Fibroblast of skin of right quadriceps (primary cell): ENCODE results near the gene ARIH2.

Source experiments
- DNase-seq: peaks from one replicate; pipeline ENCODE4 v3.0.0-alpha.2; 2013

The ARIH2 gene

DNA sequence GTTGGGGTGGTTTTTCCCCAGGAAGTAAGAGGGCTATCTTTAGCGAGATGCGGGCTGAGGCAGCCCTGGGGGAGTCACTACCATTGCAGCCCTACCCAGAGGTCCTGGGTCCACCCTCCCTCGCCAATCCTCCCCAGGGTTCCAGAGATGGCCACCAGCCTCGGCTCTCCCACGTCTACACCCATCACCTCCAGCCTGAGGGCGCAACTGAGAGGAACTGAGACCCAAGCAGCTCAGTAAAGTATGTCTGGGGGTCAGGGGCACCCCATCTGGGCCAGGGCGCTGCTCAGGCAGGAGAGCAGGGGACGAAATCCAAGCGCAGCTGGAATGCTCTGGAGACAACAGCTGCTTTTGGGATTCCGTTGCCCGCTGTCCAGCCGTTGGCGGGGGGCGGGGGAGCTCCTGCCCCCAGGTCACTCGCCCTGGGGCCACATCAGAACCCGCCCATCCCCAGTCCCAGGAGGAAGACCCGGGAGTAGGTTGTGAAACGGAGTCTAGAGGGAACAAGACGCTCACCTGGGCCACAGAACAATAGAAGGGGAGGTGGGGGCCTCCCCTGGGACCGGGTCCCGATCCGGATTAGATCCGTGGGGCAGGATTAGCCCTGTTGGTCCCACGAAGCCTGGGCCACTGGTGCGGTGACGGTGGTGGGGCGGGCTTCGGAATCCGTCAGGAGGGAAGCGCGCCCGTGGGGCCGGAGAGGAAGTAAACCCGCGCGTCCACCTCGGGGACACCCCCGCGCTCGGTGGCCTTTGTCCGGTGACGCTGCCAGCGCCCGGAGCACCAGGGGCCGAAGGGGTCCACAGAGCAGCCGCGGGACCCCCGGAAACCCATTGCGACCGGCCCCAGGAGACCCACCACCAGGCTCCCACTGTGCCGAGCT lies 101.9 kb downstream of the ARIH2 start:
- DNase-seq: no peak

DNA sequence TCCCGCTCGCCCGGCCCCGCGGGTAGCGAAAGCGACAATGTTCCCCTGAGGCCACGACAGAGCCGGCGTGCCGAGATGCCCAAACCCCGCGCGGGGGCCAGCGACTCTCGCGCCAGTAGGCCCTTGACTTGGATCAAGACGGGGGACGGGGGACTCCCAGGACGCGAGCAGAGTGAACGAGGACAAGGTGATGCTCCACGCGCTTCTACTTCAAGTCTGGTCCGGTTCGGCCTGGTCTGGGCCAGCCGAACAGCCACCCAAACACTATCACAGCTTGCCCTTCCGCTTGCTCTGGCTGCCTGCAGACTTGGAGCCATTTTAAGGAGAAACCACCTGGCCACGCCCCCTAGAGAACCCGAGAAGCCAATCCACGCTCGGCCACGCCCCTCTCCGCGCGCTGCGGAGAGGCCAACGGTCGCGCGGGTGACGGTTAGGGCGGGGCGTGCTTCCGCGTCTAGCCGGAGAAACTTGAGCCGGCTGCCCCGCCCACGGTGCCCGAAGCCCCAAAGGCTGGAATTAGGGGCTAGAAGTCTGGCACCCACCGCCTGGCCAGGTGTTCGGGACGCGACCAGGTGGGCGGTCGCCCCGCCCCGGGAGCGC lies 102.7 kb downstream of the ARIH2 start:
- peak; percentile 97 for DNase-seq

DNA sequence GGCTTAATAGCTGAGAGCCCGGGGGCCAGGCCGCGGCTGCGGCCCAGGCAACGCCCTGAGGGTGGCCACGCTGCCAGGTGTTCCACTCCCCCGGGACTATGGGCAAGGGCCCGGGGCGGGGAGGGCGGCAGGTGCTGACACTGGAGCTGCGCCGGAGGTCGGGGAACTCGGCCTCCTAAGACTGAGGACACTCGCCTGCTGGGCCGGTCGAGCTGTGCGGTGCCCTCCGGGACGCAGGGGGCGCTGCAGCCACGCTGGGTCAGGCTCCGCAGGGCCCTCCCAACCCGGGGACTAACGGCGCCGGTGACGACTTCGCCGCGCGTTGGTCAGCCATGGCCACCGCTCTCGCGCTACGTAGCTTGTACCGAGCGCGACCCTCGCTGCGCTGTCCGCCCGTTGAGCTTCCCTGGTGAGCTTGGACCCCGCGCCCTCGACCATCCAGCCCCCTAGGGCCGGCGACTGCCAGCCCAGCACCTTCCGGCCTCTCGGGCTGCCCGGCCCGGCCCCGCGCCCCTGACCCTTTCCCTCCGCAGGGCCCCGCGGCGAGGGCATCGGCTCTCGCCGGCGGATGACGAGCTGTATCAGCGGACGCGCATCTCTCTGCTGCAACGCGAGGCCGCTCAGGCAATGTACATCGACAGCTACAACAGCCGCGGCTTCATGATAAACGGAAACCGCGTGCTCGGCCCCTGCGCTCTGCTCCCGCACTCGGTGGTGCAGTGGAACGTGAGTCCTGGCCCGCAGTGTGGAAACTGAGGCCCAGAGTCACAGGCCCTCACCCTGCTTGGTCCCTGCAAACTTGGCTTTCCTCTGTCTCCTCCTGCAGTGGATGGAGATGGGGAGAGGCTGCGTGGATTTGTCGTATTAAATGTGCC lies 103.4 kb downstream of the ARIH2 start, which contains the start of gene NDUFAF3:
NDUFAF3 (plus strand) TSS at position 309 of the 875 bp plus-strand sequence; CDS start at position 333, 24 bp downstream.
- DNase-seq: peak; percentile 90

DNA sequence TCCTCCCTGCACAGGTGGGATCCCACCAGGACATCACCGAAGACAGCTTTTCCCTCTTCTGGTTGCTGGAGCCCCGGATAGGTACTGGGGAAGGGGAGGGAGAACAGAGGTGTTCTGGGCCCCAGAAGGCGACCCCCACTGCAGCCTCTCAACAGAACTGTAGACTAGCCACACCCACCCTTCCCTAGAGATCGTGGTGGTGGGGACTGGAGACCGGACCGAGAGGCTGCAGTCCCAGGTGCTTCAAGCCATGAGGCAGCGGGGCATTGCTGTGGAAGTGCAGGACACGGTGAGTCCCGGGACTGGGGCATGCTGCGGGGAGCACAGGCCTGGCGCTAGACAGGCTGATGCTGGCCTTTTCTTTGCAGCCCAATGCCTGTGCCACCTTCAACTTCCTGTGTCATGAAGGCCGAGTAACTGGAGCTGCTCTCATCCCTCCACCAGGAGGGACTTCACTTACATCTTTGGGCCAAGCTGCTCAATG lies 104.1 kb downstream of the ARIH2 start:
- DNase-seq: no peak

DNA sequence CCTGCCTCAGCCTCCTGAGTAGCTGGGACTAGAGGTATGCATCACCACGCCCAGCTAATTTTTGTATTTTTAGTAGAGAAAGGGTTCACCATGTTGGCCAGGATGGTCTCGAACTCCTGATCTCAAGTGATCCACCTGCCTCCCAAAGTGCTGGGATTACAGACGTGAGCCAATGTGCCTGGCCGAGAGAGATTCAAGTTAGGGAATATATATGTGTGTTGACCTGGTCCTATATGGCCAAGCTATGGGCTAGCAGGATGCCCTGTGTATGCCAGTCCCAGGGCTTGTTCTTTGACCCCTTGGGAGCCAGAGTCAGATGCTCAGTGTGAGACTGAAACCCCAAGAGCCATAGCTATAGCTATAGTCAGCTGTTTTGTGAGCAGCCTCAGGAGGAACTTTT lies 105.1 kb downstream of the ARIH2 start:
- no peak for DNase-seq

DNA sequence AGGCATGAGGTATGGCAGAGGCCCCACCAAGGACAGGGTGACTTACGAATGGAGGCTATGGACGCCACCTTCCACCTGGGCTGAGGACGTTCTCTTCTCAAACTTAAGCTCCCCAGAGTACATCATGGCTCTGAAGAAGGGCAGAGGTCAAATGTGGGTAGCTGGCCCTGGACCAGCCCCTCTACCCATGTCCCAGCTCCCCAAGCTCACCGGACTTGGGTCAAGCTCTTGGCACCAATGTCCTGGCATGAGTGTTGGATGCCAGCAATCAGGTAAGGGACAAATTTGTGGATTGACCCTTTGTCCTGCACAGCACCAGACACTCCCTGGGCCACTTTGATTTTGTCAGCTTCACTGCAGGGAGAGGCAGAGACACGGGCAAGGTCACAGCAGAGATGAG lies 105.8 kb downstream of the ARIH2 start:
- no peak for DNase-seq

DNA sequence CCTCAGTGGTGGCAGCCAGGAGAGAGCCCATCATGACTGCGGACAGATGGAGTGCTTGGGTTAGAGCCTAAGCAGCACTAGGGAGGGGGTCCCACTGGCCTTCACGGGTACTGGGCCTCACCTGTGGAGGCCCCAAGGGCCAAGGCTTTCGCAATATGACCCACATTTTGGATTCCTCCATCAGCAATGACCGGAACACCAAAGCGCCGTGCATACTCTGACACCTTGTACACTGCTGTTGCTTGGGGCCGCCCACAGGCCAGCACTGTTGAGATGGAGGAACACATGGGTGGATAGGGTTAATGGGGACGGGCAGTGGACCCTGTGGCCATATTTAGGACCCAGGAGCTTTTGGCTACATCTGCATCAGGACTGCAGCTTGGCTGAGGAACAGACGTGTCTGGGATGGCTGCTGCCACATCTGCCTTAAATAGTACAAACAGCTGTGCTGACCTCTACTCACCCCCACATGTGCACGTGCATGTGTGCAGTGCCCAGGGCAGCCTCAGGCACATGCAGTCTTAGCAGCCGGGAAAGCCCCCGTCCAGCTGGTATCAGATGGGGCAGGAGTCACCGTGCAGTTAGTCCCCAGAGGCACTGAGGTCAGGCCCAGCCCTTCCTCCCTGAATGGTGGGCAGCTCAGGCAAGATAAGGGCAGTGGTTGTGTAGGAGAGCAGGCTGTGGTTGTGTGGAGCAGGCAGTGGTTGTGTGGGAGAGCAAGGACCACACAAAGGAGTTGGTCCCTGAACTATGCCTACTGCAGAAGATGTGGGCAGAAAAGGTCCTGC lies 106.6 kb downstream of the ARIH2 start:
- no peak for DNase-seq

DNA sequence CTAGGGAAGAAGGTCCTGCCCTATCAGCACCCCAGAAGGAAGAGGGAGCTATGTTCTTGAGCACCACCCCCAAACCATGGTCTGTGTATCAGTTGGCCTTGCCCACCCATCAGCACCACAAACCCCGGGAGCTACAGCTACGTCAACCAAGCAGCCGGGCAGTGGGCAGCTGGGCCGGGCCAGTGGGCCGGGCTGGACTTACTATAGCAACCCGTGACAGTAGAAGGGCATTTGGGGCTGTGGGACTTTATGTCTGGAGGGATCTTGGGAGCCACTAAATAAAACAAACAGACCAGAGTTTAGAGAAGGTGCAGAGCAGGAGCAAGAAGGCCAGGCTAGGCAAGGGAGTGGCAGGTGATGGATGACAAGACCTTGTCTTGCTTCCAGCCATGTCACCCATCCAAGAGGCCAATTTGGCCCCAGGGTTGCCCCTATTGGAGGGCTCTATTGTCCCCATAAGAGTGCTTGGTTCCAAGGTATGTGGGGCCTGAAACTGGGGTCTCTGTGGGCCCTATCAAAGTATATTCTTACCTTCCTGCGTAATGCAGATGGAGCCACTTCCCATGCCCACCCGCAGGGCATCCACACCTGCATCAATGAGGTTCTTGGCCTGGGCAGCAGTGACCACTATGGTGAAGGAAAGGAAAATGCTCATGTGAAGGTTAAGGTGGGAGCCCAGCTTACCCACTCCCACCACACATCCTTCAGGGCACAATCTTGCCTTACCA lies 107.3 kb downstream of the ARIH2 start:
- DNase-seq: no peak

DNA sequence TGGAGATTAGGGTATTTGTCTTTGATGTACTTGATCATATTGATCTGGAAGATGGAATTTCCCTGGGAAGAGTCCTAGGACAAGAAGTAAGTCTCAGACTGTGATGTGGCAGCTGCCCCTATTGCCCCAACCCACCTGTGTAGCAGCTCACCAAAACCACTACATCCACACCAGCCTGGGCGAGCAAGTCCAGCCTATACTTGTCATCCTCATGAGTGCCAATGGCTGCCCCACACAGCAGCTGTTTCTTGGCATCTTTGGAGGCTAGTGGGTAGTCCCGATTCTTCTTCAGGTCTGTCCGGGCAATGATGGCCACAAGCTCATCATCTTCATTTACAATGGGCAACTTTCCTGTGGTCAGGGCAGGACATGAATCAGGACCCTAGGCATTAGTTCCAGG lies 107.9 kb downstream of the ARIH2 start:
- DNase-seq: no peak

DNA sequence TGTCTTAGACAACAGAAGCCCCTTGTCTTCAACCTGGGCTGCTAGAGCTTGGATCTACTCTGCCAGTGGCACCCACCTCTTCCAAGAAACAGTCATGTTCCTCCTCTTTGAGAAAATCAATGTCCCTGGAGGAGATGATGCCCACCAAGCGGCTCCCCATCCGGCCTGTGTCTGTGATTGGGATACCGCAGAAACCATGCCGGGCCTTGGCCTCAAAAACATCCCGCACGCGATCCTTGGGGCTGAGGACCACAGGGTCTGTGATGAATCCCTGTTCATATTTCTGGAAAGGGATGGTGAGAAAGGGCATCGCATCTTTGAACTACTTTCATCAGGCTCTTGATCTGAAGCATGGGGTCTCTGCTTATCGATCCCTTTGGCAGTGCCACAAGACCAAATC lies 109.0 kb downstream of the ARIH2 start:
- DNase-seq: no peak

DNA sequence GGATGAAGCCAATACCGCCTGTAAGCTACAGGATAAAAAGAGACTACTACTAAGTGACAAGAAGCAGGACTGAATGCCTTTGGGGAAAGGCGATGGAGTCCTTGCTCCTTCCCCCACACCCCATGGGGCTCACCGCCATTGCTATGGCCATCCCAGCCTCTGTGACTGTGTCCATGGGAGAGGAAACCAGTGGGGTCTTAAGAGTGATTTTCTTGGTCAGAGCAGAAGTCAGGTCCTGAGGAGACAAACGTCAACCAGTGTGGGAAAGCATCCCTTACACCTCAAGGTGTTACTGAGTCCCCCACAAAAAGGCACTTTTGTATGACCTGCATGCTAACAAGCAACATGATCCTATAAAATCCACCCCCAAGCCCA lies 109.6 kb downstream of the ARIH2 start:
- DNase-seq: no peak

DNA sequence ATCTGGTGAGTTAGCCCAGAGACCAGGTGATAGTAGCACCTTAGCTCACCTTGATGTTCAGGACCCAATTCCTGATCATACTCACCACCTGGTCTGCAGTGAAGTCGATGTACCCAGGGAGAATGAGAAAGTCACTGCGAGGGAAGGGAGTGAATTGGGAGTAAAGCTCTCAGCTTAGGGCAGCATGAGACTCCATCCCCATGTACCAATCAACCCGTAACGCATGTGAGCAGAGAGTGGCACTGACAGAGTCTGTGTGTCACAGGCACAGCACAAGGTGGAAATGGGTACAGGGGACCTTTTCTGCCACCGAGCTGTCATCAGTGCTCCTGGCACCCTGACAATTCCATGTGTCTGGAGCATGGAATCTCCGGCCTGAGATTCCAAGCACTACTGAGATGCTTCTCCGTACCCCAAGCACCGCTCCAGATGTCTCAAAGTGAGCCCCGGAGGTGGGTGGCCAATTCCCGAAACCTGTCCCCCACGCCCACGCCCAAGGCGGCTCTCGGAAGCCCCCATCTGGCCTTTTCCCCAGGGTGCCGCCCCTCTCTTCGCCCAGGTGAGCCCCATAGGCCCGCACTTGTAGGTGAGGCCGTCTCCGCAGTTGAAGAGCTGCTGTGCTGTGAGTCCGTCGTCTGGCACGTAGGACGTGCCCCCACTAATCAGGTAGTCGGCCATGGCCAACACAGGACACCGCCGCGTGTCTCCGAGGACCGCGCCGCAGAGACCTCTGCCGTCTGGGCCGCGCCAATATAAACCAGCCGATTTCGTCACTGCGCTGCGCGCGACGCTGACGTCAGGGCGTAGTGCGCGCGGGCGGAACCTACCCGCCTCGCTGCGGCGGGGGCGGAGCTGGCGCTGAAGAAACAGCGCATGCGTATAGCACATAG lies 110.3 kb downstream of the ARIH2 start, which contains the start of gene IMPDH2:
IMPDH2 (minus strand) TSS at position 726 of the 890 bp plus-strand sequence; CDS start at position 678, 48 bp downstream.
- peak; percentile 91 for DNase-seq

DNA sequence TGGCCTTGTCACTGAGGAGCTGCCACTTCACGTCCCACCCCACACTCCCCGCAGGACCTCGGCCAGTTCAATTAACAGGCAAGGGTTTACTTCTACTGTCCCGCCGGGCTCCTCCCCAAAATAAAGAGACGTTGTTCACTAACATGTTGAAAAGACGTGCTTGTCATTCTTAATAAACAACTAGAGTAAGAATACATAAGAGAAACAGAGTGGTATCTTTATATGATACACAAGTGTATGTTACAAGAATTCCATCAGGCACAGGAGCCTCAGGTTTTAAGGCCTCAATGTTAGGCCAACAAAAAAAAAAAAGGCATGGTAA lies 110.9 kb downstream of the ARIH2 start:
- DNase-seq: no peak

DNA sequence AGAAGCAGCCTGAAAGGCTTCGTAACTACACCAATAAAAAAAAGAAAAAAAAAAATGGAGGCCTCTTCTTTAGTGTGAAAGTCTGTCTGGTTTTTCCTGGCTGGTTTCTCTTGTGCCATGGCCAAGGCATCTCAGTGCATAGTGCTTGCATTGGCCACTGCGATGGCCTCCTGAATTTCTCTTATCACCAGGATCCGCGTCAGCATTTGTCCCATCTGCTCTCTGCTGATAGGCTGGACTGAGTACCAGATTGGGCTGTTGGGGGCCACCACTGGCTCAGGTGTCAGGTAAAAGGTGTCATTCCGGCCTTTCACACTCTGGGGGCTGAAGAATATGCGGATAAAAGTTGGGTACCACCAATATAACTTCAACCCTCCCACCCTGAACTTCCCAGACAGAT lies 111.7 kb downstream of the ARIH2 start:
- DNase-seq: no peak

DNA sequence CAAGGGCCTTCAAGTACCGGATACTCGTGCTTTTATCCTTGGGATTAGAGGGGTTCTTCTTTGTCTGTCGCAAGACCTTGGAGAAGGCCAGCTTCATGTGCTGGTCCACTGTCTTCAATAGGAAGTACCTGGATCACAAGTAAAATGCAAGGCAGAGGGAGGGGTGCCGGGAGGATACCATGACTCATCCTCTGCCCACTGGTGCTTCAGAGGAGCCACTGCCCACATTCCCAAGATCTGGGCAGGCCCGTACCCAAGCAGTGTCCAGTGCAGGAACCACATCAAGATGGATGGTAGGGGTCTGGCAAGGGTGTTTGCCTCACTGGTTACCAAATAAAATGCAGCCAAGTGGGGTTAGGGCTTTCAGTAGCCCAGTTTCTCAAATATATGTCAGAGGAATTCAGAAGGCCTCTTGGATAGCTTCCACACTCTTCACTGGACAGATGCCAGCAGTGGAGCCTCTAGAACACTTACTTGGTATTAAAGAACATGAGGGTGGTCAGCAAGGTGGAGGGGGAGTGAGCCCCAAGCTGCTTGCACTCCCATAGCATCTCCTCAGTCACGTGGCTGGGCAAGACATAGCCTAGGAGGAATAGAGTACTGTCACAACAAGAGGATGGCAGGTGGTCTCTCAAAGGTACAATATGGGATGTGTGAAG lies 114.1 kb downstream of the ARIH2 start:
- no peak for DNase-seq

DNA sequence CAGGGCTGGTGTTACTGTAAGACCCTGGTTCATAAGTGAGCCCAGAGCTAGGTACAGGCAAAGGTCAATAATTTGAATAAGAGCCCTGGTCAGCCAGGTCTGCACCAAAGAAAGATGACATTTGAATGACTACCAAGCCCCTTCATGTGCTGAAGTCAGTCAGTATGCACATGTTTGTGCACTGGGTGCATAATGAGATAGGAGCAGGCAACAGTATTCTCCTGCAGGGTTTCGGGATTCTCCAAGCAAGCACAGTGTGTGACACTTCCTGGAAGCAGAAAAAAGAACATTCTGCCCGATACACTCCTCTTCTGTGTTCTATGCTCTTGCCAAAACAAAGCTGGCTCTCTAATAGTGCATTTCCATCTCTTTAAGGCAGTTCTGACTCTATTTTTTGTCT lies 116.0 kb downstream of the ARIH2 start:
- DNase-seq: no peak

DNA sequence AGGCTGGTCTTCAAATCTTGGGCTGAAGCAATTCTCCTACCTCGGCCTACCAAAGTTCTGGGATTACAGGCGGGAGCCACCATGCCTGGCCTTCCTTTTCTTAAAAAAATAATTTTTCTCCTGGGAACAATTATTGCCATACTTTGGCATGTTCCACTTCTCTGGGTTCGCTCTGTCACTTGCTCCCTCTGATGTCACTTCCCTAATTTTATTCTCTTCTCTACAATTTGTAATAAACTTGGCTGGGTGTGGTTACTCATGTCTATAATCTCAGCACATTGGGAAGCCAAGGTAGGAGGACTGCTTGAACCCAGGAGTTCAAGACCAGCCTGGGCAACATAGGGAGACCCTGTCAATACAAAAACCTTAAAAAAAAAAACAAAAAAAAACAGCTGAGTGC lies 116.6 kb downstream of the ARIH2 start:
- DNase-seq: no peak
